OCI-LY7 (cell line): ENCODE measurements around the gene MTUS2. TPM values are rescaled to one million over a fixed set of nuclear protein-coding genes. Genes with fewer than 3 reads are reported as not detected.

Experiments
- BruUV-seq: library from RNA; stranded (reverse); fragments of 400-500 nt; replicated peaks from 2 replicates; lab custom pipeline; 2021; lab: Mats Ljungman, UMichigan
- CTCF ChIA-PET: fragments of 300-600 bp; sonication (Branson Sonifier 250); formaldehyde crosslinking; loops from one replicate; lab custom pipeline; 2022; ENCODE audit warnings: antibody characterized with exemption; ENCODE audit not compliant: unreplicated experiment; lab: Charles Lee
- POLR2A ChIA-PET: fragments of 300-600 bp; sonication (Branson Sonifier 250); formaldehyde crosslinking; loops from one replicate; lab custom pipeline; 2022; ENCODE audit warnings: antibody characterized with exemption; lab: Charles Lee
- DNase-seq: peaks from one replicate; pipeline ENCODE4 v3.0.0-alpha.2; 2015; ENCODE audit warnings: low spot score
- H2AFZ ChIP-seq: fragments of 200-600 bp; sonication (generic), shearing (Covaris generic); 2 replicates; pipeline ENCODE4 v1.6.1; 2014; ENCODE audit warnings: mild to moderate bottlenecking, antibody characterized with exemption, low read length, moderate library complexity
- H3K27ac ChIP-seq: fragments of 200-600 bp; sonication (generic); 2 replicates; pipeline ENCODE4 v1.5.1; 2014; ENCODE audit warnings: mixed run types, low read depth, mild to moderate bottlenecking, moderate library complexity, low read length, inconsistent platforms; ENCODE audit not compliant: poor library complexity, severe bottlenecking
- H3K36me3 ChIP-seq: fragments of 200-600 bp; sonication (generic); 2 replicates; pipeline ENCODE4 v1.6.1; 2014; ENCODE audit warnings: mild to moderate bottlenecking, antibody characterized with exemption, low read length, moderate library complexity, mixed read lengths; ENCODE audit not compliant: insufficient read depth
- H3K4me1 ChIP-seq: fragments of 200-600 bp; sonication (generic); 2 replicates; pipeline ENCODE4 v1.5.1; 2014; ENCODE audit warnings: mild to moderate bottlenecking, low read length; ENCODE audit not compliant: insufficient read depth, poor library complexity, severe bottlenecking
- H3K4me2 ChIP-seq: fragments of 200-600 bp; sonication (generic); 2 replicates; pipeline ENCODE4 v1.6.1; 2014; ENCODE audit warnings: mild to moderate bottlenecking, low read length
- H3K4me3 ChIP-seq: fragments of 200-600 bp; sonication (generic); 2 replicates; pipeline ENCODE4 v1.5.1; 2014; ENCODE audit warnings: mild to moderate bottlenecking, low read depth, low read length; ENCODE audit not compliant: poor library complexity, severe bottlenecking
- H3K79me2 ChIP-seq: fragments of 200-600 bp; sonication (generic); 2 replicates; pipeline ENCODE4 v1.6.1; 2016; ENCODE audit warnings: low read depth, mild to moderate bottlenecking, low read length, moderate library complexity, mixed read lengths; ENCODE audit not compliant: insufficient read depth
- H3K9me2 ChIP-seq: fragments of 200-600 bp; sonication (generic); 2 replicates; pipeline ENCODE4 v1.6.1; 2016; ENCODE audit warnings: mild to moderate bottlenecking, low read length, mixed read lengths; ENCODE audit not compliant: insufficient read depth
- H3K9me3 ChIP-seq: fragments of 200-600 bp; sonication (generic); 2 replicates; pipeline ENCODE4 v1.6.1; 2014; ENCODE audit warnings: mild to moderate bottlenecking, mixed run types, low read length, mixed read lengths
- H4K20me1 ChIP-seq: fragments of 200-600 bp; sonication (generic); 2 replicates; pipeline ENCODE4 v1.6.1; 2014; ENCODE audit warnings: mild to moderate bottlenecking, antibody characterized with exemption, low read length, moderate library complexity, mixed read lengths; ENCODE audit not compliant: insufficient read depth
- CTCF ChIP-seq: fragments of 200-600 bp; sonication (generic); conservative IDR thresholded peaks from 2 replicates; pipeline ENCODE4 v1.5.1; 2014; ENCODE audit warnings: mild to moderate bottlenecking, antibody characterized with exemption, low read length, moderate library complexity, mixed read lengths
- EZH2phosphoT487 ChIP-seq: fragments of 200-600 bp; sonication (generic); IDR thresholded peaks from 2 replicates; pipeline ENCODE4 v1.6.1; 2018; ENCODE audit warnings: low read depth, borderline replicate concordance, mild to moderate bottlenecking, mixed run types, antibody characterized with exemption, low read length, moderate library complexity, mixed read lengths
- intact Hi-C: fragments of 100-400 bp; cut with micrococcal nuclease; formaldehyde crosslinking; loops from one replicate; pipeline ENCODE4 v1.10.0; 2022; ENCODE audit not compliant: unreplicated experiment
- total RNA-seq, 2 experiments: library from RNA; depleted of rRNA in 1 of 2; stranded (reverse); fragments of >200 nt in 1 of 2; shearing (Covaris generic) in 1 of 2; gene quantifications; 2 replicates each; pipeline ENCODE4 v1.2.3, GENCODE V29; 2014 to 2022

The MTUS2 gene
- total RNA-seq, 2 experiments from 2014 or later, result 0.16 to 9.8 TPM

- Histone ChIP-seq H3K9me3 (no peaks in the 10 kb centered on the region), H3K4me1 (peaks cover 15% of the 10 kb centered on the region), H3K79me2 (no peaks in the 10 kb centered on the region), H3K27ac (no peak overlapping the region), H3K36me3 (no peaks in the 10 kb centered on the region), H4K20me1 (no peaks in the 10 kb centered on the region), H2AFZ (no peak overlapping the region), H3K9me2 (no peaks in the 10 kb centered on the region), H3K4me3 (no peak overlapping the region), H3K4me2 (no peak overlapping the region)
- intact Hi-C loops, result loop anchor here (10.0 kb wide), 1 partner anchor 670 kb away; no protein-coding TSS in a partner anchor
- TF ChIP-seq EZH2phosphoT487 (no peak), CTCF (no peak)
- BruUV-seq, result no TSS peak
- POLR2A ChIA-PET, result interaction anchor here (1.1 to 1.4 kb wide), 3 partner anchors 23 to 111 kb away, joined by 3 to 5 read pairs (median 3); no protein-coding TSS in a partner anchor
- DNase-seq, result no peak
- CTCF ChIA-PET, result no interaction called here
These were observed 654.9 kb downstream of the MTUS2 start for GRCh38 chr13:29474991-29475390.

- no peak for DNase-seq
- Histone ChIP-seq H3K4me1 (peaks cover 15% of the 10 kb centered on the region), H3K79me2 (no peaks in the 10 kb centered on the region), H3K27ac (no peak overlapping the region), H3K4me2 (no peak overlapping the region), H3K9me2 (no peaks in the 10 kb centered on the region), H4K20me1 (no peaks in the 10 kb centered on the region), H3K9me3 (no peaks in the 10 kb centered on the region), H3K36me3 (no peaks in the 10 kb centered on the region), H3K4me3 (no peak overlapping the region), H2AFZ (no peak overlapping the region)
- BruUV-seq, result no TSS peak
- CTCF ChIA-PET, result no interaction called here
- POLR2A ChIA-PET, result interaction anchor here (0.6 to 1.4 kb wide), 4 partner anchors 21 to 1139 kb away, joined by 3 read pairs; no protein-coding TSS in a partner anchor
- TF ChIP-seq EZH2phosphoT487 (no peak), CTCF (no peak)
- intact Hi-C loops, result loop anchor here (10.0 kb wide), 1 partner anchor 671 kb away; no protein-coding TSS in a partner anchor
These were observed 655.9 kb downstream of the MTUS2 start for GRCh38 chr13:29476046-29476445.

GRCh38 chr13:29479716-29480492, 659.8 kb downstream of the MTUS2 start:
- Histone ChIP-seq H3K4me3 (no peak overlapping the region), H2AFZ (no peak overlapping the region), H3K4me1 (peaks cover 5% of the 10 kb centered on the region), H3K9me3 (no peaks in the 10 kb centered on the region), H3K36me3 (no peaks in the 10 kb centered on the region), H3K27ac (no peak overlapping the region), H3K79me2 (no peaks in the 10 kb centered on the region), H4K20me1 (no peaks in the 10 kb centered on the region), H3K4me2 (no peak overlapping the region), H3K9me2 (no peaks in the 10 kb centered on the region)
- POLR2A ChIA-PET, result interaction anchor here (1.4 kb wide), 1 partner anchor 48 kb away, joined by 3 read pairs; no protein-coding TSS in a partner anchor
- no TSS peak for BruUV-seq
- no peak for DNase-seq
- CTCF ChIA-PET, result no interaction called here
- intact Hi-C loops, result loop anchor here (10.0 kb wide), 1 partner anchor 675 kb away; no protein-coding TSS in a partner anchor
- TF ChIP-seq CTCF, result no peak
- no peak for TF ChIP-seq EZH2phosphoT487
